ENCODE data around the gene ADGRG7. TPM values are rescaled to one million over a fixed set of nuclear protein-coding genes. Genes with fewer than 3 reads are reported as not detected.
"Not testable (repeated sequence)": the region's sequence is repeated elsewhere in the genome, so short reads cannot be mapped to it uniquely, and the experiment has no call there.

The ADGRG7 gene
- total RNA-seq, 6 donors from 2014 or later = not detected

DNA sequence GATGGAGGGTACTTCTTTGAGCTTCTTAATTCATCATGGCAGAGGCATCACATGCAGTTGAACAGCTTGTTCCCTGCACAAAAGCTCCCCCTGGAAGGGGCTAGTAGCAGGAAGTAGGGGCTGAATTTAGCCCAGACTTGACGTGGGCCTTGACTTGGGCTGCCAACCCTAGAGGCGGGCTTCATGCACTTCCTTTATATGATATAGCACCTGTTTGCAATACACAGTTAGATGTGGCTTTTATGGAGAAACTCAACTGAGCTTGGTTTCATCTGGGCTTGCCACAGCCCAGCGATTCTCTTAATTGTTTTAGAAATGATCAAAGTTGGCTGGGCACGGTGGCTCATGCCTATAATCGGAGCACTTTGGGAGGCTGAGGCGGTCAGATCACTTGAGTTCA is 33.7 kb upstream of the ADGRG7 start:
- no peak overlapping the region for H3K27ac ChIP-seq
- no peaks in the 10 kb centered on the region for H3K27me3 ChIP-seq
- no peaks in the 10 kb centered on the region for H3K36me3 ChIP-seq
- DNase-seq (no peak), ATAC-seq (ENCODE audit: low FRiP score in 2 of 2) (no peak)
- no peaks in the 10 kb centered on the region for H3K9me3 ChIP-seq
- TF ChIP-seq POLR2A (IDR thresholded peaks at IDR 0.05) = no peak
- no peak overlapping the region for H3K4me3 ChIP-seq
- 95 to 97% methylated on average over 4 to 6 of the region's 6 CpGs for WGBS, 2 donors
- no peaks in the 10 kb centered on the region for H3K4me1 ChIP-seq

DNA sequence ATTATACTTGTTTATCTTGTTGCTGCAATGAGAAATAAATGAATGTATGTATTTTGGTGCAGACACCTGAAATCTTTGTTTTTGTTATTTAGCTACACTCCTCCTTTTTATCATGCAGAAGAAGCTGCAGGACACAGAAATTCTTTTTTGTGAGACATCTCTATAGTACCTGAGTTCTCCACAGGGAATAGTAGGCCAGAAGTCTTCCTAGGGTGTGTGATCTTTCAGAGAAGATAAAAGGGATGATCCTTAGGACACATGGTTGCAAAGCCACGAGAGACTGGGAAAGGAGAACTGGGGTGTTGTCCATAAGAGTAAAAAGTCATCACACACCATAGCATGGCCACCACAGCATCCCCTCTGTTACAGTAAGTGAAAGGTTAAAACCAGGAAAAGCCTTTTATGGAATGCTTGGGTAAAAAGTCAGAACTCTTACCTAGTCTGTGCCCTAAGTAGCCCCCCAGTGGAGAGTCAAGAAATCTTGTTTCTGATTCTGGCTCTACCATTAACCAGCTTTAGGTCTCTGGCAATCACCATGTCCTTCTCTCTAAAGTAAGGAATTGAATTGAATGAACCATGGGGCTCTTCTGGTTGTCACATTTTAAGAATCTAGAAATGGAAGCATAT is 31.9 kb upstream of the ADGRG7 start:
- no peak overlapping the region for H3K27ac ChIP-seq
- no peaks in the 10 kb centered on the region for H3K9me3 ChIP-seq
- H3K36me3 ChIP-seq = no peaks in the 10 kb centered on the region
- H3K4me3 ChIP-seq = no peak overlapping the region
- TF ChIP-seq, protein P1, sequence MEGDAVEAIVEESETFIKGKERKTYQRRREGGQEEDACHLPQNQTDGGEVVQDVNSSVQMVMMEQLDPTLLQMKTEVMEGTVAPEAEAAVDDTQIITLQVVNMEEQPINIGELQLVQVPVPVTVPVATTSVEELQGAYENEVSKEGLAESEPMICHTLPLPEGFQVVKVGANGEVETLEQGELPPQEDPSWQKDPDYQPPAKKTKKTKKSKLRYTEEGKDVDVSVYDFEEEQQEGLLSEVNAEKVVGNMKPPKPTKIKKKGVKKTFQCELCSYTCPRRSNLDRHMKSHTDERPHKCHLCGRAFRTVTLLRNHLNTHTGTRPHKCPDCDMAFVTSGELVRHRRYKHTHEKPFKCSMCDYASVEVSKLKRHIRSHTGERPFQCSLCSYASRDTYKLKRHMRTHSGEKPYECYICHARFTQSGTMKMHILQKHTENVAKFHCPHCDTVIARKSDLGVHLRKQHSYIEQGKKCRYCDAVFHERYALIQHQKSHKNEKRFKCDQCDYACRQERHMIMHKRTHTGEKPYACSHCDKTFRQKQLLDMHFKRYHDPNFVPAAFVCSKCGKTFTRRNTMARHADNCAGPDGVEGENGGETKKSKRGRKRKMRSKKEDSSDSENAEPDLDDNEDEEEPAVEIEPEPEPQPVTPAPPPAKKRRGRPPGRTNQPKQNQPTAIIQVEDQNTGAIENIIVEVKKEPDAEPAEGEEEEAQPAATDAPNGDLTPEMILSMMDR (IDR thresholded peaks at IDR 0.05) = no peak
- TF ChIP-seq POLR2A (IDR thresholded peaks at IDR 0.05) = no peak
- TF ChIP-seq EP300 (IDR thresholded peaks at IDR 0.05) = no peak
- TF ChIP-seq POLR2AphosphoS5 (IDR thresholded peaks at IDR 0.05) = no peak
- DNase-seq = no peak
- H3K27me3 ChIP-seq = no peaks in the 10 kb centered on the region
- ATAC-seq (ENCODE audit: low FRiP score in 2 of 2) = no peak
- no peaks in the 10 kb centered on the region for H3K4me1 ChIP-seq
- 63 to 74% methylated on average over 1 of the region's 1 CpG for WGBS, 2 donors

DNA sequence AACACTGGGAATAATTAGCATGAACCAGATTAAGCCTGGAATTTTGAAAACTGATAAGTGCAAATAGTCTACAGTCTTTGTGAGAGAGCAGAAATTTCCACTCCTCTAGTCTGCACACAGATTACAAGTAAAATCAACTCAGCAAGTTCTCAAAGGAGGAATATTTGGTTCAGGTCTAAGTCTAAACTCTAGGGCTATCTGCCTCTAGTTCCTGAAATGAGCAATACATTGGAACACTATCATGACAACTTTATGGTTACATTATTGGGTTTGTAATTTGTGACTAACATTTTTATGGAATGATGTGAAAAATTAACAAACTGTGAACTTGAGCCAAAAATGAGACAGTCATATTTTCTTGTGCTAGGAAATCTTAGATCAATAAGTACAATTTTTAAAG is 30.8 kb upstream of the ADGRG7 start:
- Histone ChIP-seq H3K27ac (no peak overlapping the region), H3K9me3 (no peaks in the 10 kb centered on the region), H3K4me3 (no peak overlapping the region), H3K4me1 (no peaks in the 10 kb centered on the region), H3K27me3 (no peaks in the 10 kb centered on the region), H3K36me3 (no peaks in the 10 kb centered on the region)
- TF ChIP-seq, protein P1 (IDR thresholded peaks at IDR 0.05) = no peak
- no peak for TF ChIP-seq EP300 (IDR thresholded peaks at IDR 0.05)
- no peak for TF ChIP-seq POLR2A (IDR thresholded peaks at IDR 0.05)
- TF ChIP-seq POLR2AphosphoS5 (IDR thresholded peaks at IDR 0.05) = no peak
- ATAC-seq (ENCODE audit: low FRiP score in 2 of 2) (no peak), DNase-seq (no peak)

DNA sequence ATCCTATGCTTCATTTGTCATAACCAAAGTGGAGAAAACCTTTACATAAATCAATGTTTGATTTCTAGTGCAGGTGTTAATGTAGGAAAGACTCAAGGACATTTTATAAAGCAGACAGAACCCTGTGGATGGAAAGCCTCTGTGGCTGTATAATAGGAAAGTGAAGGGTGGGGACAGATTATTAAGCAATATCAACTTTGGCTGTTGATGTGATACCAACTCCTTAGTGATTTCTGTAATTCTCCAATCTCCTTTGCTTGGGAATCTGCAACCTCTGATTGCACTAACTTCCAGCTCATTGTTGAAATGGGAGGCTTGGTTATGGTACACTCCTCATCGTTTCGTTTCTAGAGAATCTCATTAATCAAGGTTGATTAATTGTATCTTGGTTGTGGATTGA is 29.3 kb upstream of the ADGRG7 start:
- no peak for ATAC-seq (ENCODE audit: low FRiP score in 2 of 2)
- WGBS, 2 donors = 46 to 51% methylated on average over 2 of the region's 2 CpGs
- Histone ChIP-seq H3K36me3 (no peaks in the 10 kb centered on the region), H3K4me3 (no peak overlapping the region), H3K4me1 (no peaks in the 10 kb centered on the region), H3K9me3 (no peaks in the 10 kb centered on the region), H3K27me3 (no peaks in the 10 kb centered on the region), H3K27ac (no peak overlapping the region)
- TF ChIP-seq, protein P1 (IDR thresholded peaks at IDR 0.05) = no peak
- no peak for TF ChIP-seq POLR2A (IDR thresholded peaks at IDR 0.05)
- no peak for TF ChIP-seq EP300 (IDR thresholded peaks at IDR 0.05)
- TF ChIP-seq POLR2AphosphoS5 (IDR thresholded peaks at IDR 0.05) = no peak
- no peak for DNase-seq

DNA sequence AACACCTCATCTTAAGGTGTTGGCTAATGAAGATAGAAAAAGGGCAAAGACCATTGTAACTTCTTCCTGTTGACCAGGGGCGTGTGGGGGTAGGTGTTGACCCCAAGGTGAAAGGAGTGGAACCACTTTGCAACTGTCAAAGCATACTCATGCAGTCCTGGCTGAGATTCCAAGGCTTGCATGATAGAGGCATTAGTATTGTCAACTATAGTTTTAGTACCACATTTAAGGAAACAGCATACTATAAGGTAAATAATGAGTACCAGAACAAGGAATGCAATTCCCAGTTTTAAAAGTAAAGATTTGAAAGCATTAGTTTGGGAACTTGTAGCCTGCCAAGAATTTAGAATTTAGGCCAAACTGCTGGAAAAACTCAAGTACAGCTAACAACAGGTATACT is 27.8 kb upstream of the ADGRG7 start:
- Histone ChIP-seq H3K4me3 (no peak overlapping the region), H3K4me1 (no peaks in the 10 kb centered on the region), H3K9me3 (no peaks in the 10 kb centered on the region), H3K27ac (no peak overlapping the region), H3K27me3 (no peaks in the 10 kb centered on the region), H3K36me3 (no peaks in the 10 kb centered on the region)
- TF ChIP-seq POLR2A (IDR thresholded peaks at IDR 0.05) (no peak), EP300 (IDR thresholded peaks at IDR 0.05) (no peak), POLR2AphosphoS5 (IDR thresholded peaks at IDR 0.05) (no peak)
- TF ChIP-seq, protein P1 (IDR thresholded peaks at IDR 0.05) = no peak
- ATAC-seq (ENCODE audit: low FRiP score in 2 of 2) = no peak
- 50 to 75% methylated on average over 1 of the region's 1 CpG for whole genome bisulfite sequencing, 2 donors
- DNase-seq = no peak

DNA sequence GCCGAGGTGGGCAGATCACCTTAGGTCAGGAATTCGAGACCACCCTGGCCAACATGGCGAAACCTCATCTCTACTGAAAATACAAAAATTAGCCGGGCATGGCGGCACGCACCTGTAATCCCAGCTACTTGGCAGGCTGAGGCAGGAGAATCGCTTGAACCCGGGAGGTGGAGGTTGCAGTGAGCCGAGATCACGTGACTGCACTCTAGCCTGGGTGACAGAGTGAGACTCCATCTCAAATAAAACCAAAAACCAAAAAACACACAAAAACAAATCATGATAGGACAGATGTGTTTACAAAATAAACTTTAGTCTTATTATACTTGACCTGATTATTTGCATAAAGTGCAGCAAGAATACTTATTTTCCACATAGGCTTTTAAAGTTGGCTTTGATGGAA is 27.2 kb upstream of the ADGRG7 start:
- H3K27me3 ChIP-seq; H3K9me3 ChIP-seq; DNase-seq; H3K36me3 ChIP-seq; H3K4me3 ChIP-seq; ATAC-seq (ENCODE audit: low FRiP score in 2 of 2); H3K4me1 ChIP-seq; H3K27ac ChIP-seq: not testable (repeated sequence)
- WGBS, 2 donors = 90 to 96% methylated on average over 10 of the region's 10 CpGs
